CD4-positive, CD25-positive, alpha-beta regulatory T cell (primary cell): Measurements from ENCODE around the gene RAB39B. TPM values are rescaled to one million over a fixed set of nuclear protein-coding genes. Genes with fewer than 3 reads are reported as not detected.
A peak's percentile ranks its signal among the peaks of the same experiment; 100 is the strongest.
"Not testable (repeated sequence)": the region's sequence is repeated elsewhere in the genome, so short reads cannot be mapped to it uniquely, and the experiment has no call there.

Experiments
- ATAC-seq, 2 donors: fragments of 150-1000 bp; cut with Tn5 transposase; one replicate each; pipeline ENCODE4 v1.10.0; 2021; ENCODE audit warnings: low read depth in 2 of 2, moderate number of reproducible peaks in 2 of 2, moderate library complexity in 1 of 2
- DNase-seq, 3 donors: peaks; one replicate each; pipeline versions ENCODE4 v3.0.0 to v3.0.0-alpha.2; 2012 to 2022; ENCODE audit warnings: mixed read lengths in 1 of 3
- H3K27ac ChIP-seq: one replicate; pipeline ENCODE4 v1.7.0; 2013; ENCODE audit warnings: mild to moderate bottlenecking, low read length; ENCODE audit not compliant: insufficient read depth, poor library complexity, severe bottlenecking
- H3K27me3 ChIP-seq: one replicate; pipeline ENCODE4 v1.7.0; 2013; ENCODE audit warnings: low read length; ENCODE audit not compliant: control insufficient read depth, insufficient read depth
- H3K36me3 ChIP-seq: one replicate; pipeline ENCODE4 v1.7.0; 2013; ENCODE audit warnings: mild to moderate bottlenecking, low read length, moderate library complexity; ENCODE audit not compliant: control insufficient read depth, insufficient read depth
- H3K4me1 ChIP-seq: 2 replicates; pipeline ENCODE4 v1.7.0; 2013; ENCODE audit warnings: mild to moderate bottlenecking, low read length; ENCODE audit not compliant: insufficient read depth, control insufficient read depth, poor library complexity, severe bottlenecking
- H3K4me3 ChIP-seq: one replicate; pipeline ENCODE4 v1.7.0; 2013; ENCODE audit warnings: low read depth, mild to moderate bottlenecking, low read length, moderate library complexity
- H3K9me3 ChIP-seq, 2 experiments: 1 replicate in 1 of 2; 2 replicates in 1 of 2; pipeline ENCODE4 v1.7.0; 2013; ENCODE audit warnings: low read length in 2 of 2, mild to moderate bottlenecking in 1 of 2, moderate library complexity in 1 of 2; ENCODE audit not compliant: control insufficient read depth in 2 of 2
- H3K27ac Mint-ChIP-seq, 3 donors: one replicate each; pipeline ENCODE4 v1.8.0; 2020 to 2022; ENCODE audit warnings: mild to moderate bottlenecking in 3 of 3, mixed read lengths in 3 of 3, moderate library complexity in 2 of 3
- H3K27me3 Mint-ChIP-seq: one replicate; pipeline ENCODE4 v1.8.0; 2022; ENCODE audit warnings: mild to moderate bottlenecking, mixed read lengths
- H3K36me3 Mint-ChIP-seq: one replicate; pipeline ENCODE4 v1.8.0; 2020; ENCODE audit warnings: mixed read lengths
- H3K4me1 Mint-ChIP-seq, 4 donors: one replicate each; pipeline ENCODE4 v1.8.0; 2020 to 2022; ENCODE audit warnings: mixed read lengths in 4 of 4, mild to moderate bottlenecking in 1 of 4
- H3K4me3 Mint-ChIP-seq, 4 donors: one replicate each; pipeline ENCODE4 v1.8.0; 2020 to 2022; ENCODE audit warnings: mild to moderate bottlenecking in 4 of 4, mixed read lengths in 4 of 4, moderate library complexity in 3 of 4
- H3K9me3 Mint-ChIP-seq, 7 donors: one replicate each; pipeline ENCODE4 v1.8.0; 2020 to 2022; ENCODE audit warnings: mixed read lengths in 7 of 7, mild to moderate bottlenecking in 3 of 7, moderate library complexity in 2 of 7
- polyA plus RNA-seq, 4 donors: library from polyadenylated mRNA; unstranded; fragments of 300-500 nt; fragmentation: Illumina TruSeq; gene quantifications; one replicate each; pipeline ENCODE4 v1.2.3, GENCODE V29; 2021
- total RNA-seq: library from RNA; stranded (reverse); gene quantifications from one replicate; pipeline ENCODE4 v1.2.3, GENCODE V29; 2022

Gene RAB39B
- total RNA-seq (6.9 TPM), polyA plus RNA-seq (1 to 10 TPM; 6.4 to 10.0 (median 8.4) TPM)

- no peaks in the 10 kb centered on the region for H3K9me3 ChIP-seq
- H3K36me3 ChIP-seq = peaks cover 11% of the 10 kb centered on the region
- peak; percentile 94 for ATAC-seq
- H3K4me1 Mint-ChIP-seq = peaks cover 4 to 27% (median 11%) of the 10 kb centered on the region in 4 donors
- peaks cover 4% of the 10 kb centered on the region for H3K36me3 Mint-ChIP-seq
- DNase-seq = peak; percentile 51 to 80 (median 71)
- H3K9me3 Mint-ChIP-seq = peaks cover 0 to 3% (median 0%) of the 10 kb centered on the region in 7 donors
- H3K4me1 ChIP-seq = peaks cover 11% of the 10 kb centered on the region
- H3K27me3 ChIP-seq = no peaks in the 10 kb centered on the region
- H3K4me3 Mint-ChIP-seq = peak within 1 kb of the TSS; percentile 70 to 96 (median 74)
- peak within 1 kb of the TSS; percentile 90 for H3K4me3 ChIP-seq
- H3K27ac ChIP-seq = peak within 1 kb of the TSS; percentile 90
- H3K27ac Mint-ChIP-seq = peak within 1 kb of the TSS; percentile 2 to 93 (median 92)
- H3K27me3 Mint-ChIP-seq = no peaks in the 10 kb centered on the region
Measured at GRCh38 chrX:155263854-155264628, at the start of gene RAB39B. RAB39B (minus strand) TSS chrX:155264491; CDS start chrX:155264288, 203 bp downstream.

GRCh38 chrX:155313766-155314165 lies 49.5 kb upstream of the RAB39B start:
- H3K36me3 Mint-ChIP-seq = no peaks in the 10 kb centered on the region
- no peak for ATAC-seq

GRCh38 chrX:155293771-155294170 lies 29.5 kb upstream of the RAB39B start:
- Histone ChIP-seq H3K27me3 (no peaks in the 10 kb centered on the region), H3K36me3 (no peaks in the 10 kb centered on the region), H3K9me3 (no peaks in the 10 kb centered on the region), H3K4me1 (no peaks in the 10 kb centered on the region), H3K4me3 (no peak overlapping the region), H3K27ac (no peak overlapping the region)
- peaks cover 6% of the 10 kb centered on the region for H3K27me3 Mint-ChIP-seq
- DNase-seq (no peak), ATAC-seq (no peak)
- H3K27ac Mint-ChIP-seq = no peak overlapping the region
- no peak overlapping the region for H3K4me3 Mint-ChIP-seq
- no peaks in the 10 kb centered on the region for H3K36me3 Mint-ChIP-seq
- no peaks in the 10 kb centered on the region for H3K4me1 Mint-ChIP-seq
- H3K9me3 Mint-ChIP-seq = peaks cover 0 to 6% (median 0%) of the 10 kb centered on the region in 7 donors

More at GRCh38 chrX:155313766-155314165, 49.5 kb upstream of the RAB39B start:
- peaks cover 18% of the 10 kb centered on the region for H3K27me3 Mint-ChIP-seq
- no peaks in the 10 kb centered on the region for H3K9me3 ChIP-seq
- no peak overlapping the region for H3K4me3 ChIP-seq
- H3K4me1 ChIP-seq = no peaks in the 10 kb centered on the region
- no peak for DNase-seq
- no peak overlapping the region for H3K27ac ChIP-seq
- no peaks in the 10 kb centered on the region for H3K36me3 ChIP-seq
- H3K9me3 Mint-ChIP-seq = peaks cover 0 to 7% (median under 1%) of the 10 kb centered on the region in 7 donors
- no peak overlapping the region for H3K27ac Mint-ChIP-seq
- no peak overlapping the region for H3K4me3 Mint-ChIP-seq
- H3K4me1 Mint-ChIP-seq = peaks cover 0 to 1% (median 0%) of the 10 kb centered on the region in 4 donors
- H3K27me3 ChIP-seq = no peaks in the 10 kb centered on the region

GRCh38 chrX:155279873-155280272 lies 15.6 kb upstream of the RAB39B start:
- no peak overlapping the region for H3K4me3 ChIP-seq
- Mint-ChIP-seq H3K4me3 (no peak overlapping the region), H3K27ac (no peak overlapping the region), H3K9me3 (peaks cover 0 to 2% (median 0%) of the 10 kb centered on the region in 7 donors), H3K27me3 (no peaks in the 10 kb centered on the region), H3K36me3 (no peaks in the 10 kb centered on the region), H3K4me1 (peaks cover 0 to 5% (median 0%) of the 10 kb centered on the region in 4 donors)
- H3K27me3 ChIP-seq = no peaks in the 10 kb centered on the region
- no peak overlapping the region for H3K27ac ChIP-seq
- H3K4me1 ChIP-seq = no peaks in the 10 kb centered on the region
- no peaks in the 10 kb centered on the region for H3K36me3 ChIP-seq
- ATAC-seq (no peak), DNase-seq (no peak)
- H3K9me3 ChIP-seq = no peaks in the 10 kb centered on the region

GRCh38 chrX:155270969-155271368 lies 6.7 kb upstream of the RAB39B start:
- Mint-ChIP-seq H3K27me3 (no peaks in the 10 kb centered on the region), H3K27ac (no peak overlapping the region), H3K36me3 (no peaks in the 10 kb centered on the region), H3K9me3 (peaks cover 0 to 5% (median 3%) of the 10 kb centered on the region in 7 donors), H3K4me1 (no peaks in the 10 kb centered on the region), H3K4me3 (no peak overlapping the region)
- Histone ChIP-seq H3K36me3 (no peaks in the 10 kb centered on the region), H3K27me3 (no peaks in the 10 kb centered on the region), H3K4me3 (no peak overlapping the region), H3K4me1 (no peaks in the 10 kb centered on the region), H3K9me3 (peaks cover 0 to 3% of the 10 kb centered on the region in 2 experiments), H3K27ac (no peak overlapping the region)
- no peak for DNase-seq
- no peak for ATAC-seq

GRCh38 chrX:155267995-155268394 lies 3.7 kb upstream of the RAB39B start:
- DNase-seq, H3K27me3 ChIP-seq, H3K9me3 Mint-ChIP-seq, H3K27ac Mint-ChIP-seq, H3K4me1 ChIP-seq, H3K27ac ChIP-seq, H3K27me3 Mint-ChIP-seq, H3K36me3 ChIP-seq, H3K4me3 ChIP-seq, H3K36me3 Mint-ChIP-seq, H3K4me1 Mint-ChIP-seq, H3K9me3 ChIP-seq, ATAC-seq: not testable (repeated sequence)
- H3K4me3 Mint-ChIP-seq = peak overlapping the region in 1 of 4 donors; percentile 21

GRCh38 chrX:155266439-155266838 lies 2.1 kb upstream of the RAB39B start:
- Histone ChIP-seq H3K4me3 (no peak overlapping the region), H3K36me3 (no peaks in the 10 kb centered on the region), H3K9me3 (peaks cover 0 to 3% of the 10 kb centered on the region in 2 experiments), H3K27me3 (no peaks in the 10 kb centered on the region), H3K4me1 (peaks cover 11% of the 10 kb centered on the region), H3K27ac (no peak overlapping the region)
- no peak for ATAC-seq
- Mint-ChIP-seq H3K4me1 (peaks cover 4 to 20% (median 10%) of the 10 kb centered on the region in 4 donors), H3K4me3 (peak overlapping the region in 1 of 4 donors; percentile 48), H3K27me3 (no peaks in the 10 kb centered on the region), H3K9me3 (peaks cover 0 to 2% (median 1%) of the 10 kb centered on the region in 7 donors), H3K36me3 (no peaks in the 10 kb centered on the region), H3K27ac (no peak overlapping the region)
- no peak for DNase-seq
